Measurements from ENCODE around the gene ANKH.

The ANKH gene

GRCh38 chr5:14713476-14714390 lies 157.8 kb downstream of the ANKH start:
- DNase-seq (ENCODE audit: low read depth, low spot score) = no peak

- DNase-seq (ENCODE audit: low read depth, low spot score) = no peak
These were observed 158.9 kb downstream of the ANKH start for GRCh38 chr5:14712666-14713065.

- DNase-seq (ENCODE audit: low read depth, low spot score) = no peak
These were observed 159.4 kb downstream of the ANKH start for GRCh38 chr5:14712131-14712530.

GRCh38 chr5:14710313-14710994 lies 161.1 kb downstream of the ANKH start:
- no peak for DNase-seq (ENCODE audit: low read depth, low spot score)

GRCh38 chr5:14708551-14708950 lies 163.0 kb downstream of the ANKH start:
- DNase-seq (ENCODE audit: low read depth, low spot score) = no peak

- DNase-seq (ENCODE audit: low read depth, low spot score) = no peak
These were observed 163.7 kb downstream of the ANKH start for GRCh38 chr5:14707811-14708390.

GRCh38 chr5:14706615-14707021 lies 165.0 kb downstream of the ANKH start:
- no peak for DNase-seq (ENCODE audit: low read depth, low spot score)

- no peak for DNase-seq (ENCODE audit: low read depth, low spot score)
These were observed 166.0 kb downstream of the ANKH start for GRCh38 chr5:14705556-14705955.

- no peak for DNase-seq (ENCODE audit: low read depth, low spot score)
These were observed 169.2 kb downstream of the ANKH start for GRCh38 chr5:14702238-14702839.

GRCh38 chr5:14701556-14701955 lies 170.0 kb downstream of the ANKH start:
- no peak for DNase-seq (ENCODE audit: low read depth, low spot score)

GRCh38 chr5:14700478-14701436 lies 170.8 kb downstream of the ANKH start:
- DNase-seq (ENCODE audit: low read depth, low spot score) = no peak

- no peak for DNase-seq (ENCODE audit: low read depth, low spot score)
These were observed 171.7 kb downstream of the ANKH start for GRCh38 chr5:14699807-14700400.

GRCh38 chr5:14699159-14699558 lies 172.4 kb downstream of the ANKH start:
- DNase-seq (ENCODE audit: low read depth, low spot score) = no peak

GRCh38 chr5:14698495-14698894 lies 173.1 kb downstream of the ANKH start:
- no peak for DNase-seq (ENCODE audit: low read depth, low spot score)

GRCh38 chr5:14696851-14697250 lies 174.7 kb downstream of the ANKH start:
- DNase-seq (ENCODE audit: low read depth, low spot score) = no peak

- DNase-seq (ENCODE audit: low read depth, low spot score) = no peak
These were observed 175.5 kb downstream of the ANKH start for GRCh38 chr5:14696057-14696456.

- DNase-seq (ENCODE audit: low read depth, low spot score) = no peak
These were observed 176.4 kb downstream of the ANKH start for GRCh38 chr5:14695152-14695551.

GRCh38 chr5:14693070-14693469 lies 178.5 kb downstream of the ANKH start:
- DNase-seq (ENCODE audit: low read depth, low spot score) = no peak

GRCh38 chr5:14687023-14687665 lies 184.4 kb downstream of the ANKH start:
- no peak for DNase-seq (ENCODE audit: low read depth, low spot score)

- no peak for DNase-seq (ENCODE audit: low read depth, low spot score)
These were observed 185.1 kb downstream of the ANKH start for GRCh38 chr5:14686517-14686916.

All from brain pericyte (primary cell).